Muscle layer of duodenum (tissue), 2 donors: ENCODE measurements around the gene KAT2B.
"Not testable (repeated sequence)": the region's sequence is repeated elsewhere in the genome, so short reads cannot be mapped to it uniquely, and the experiment has no call there.

Experiments used
- H3K27ac ChIP-seq: one replicate; pipeline ENCODE4 v1.7.0; 2013; ENCODE audit warnings: mild to moderate bottlenecking, low read length
- H3K27me3 ChIP-seq: one replicate; pipeline ENCODE4 v1.7.0; 2013; ENCODE audit warnings: low read depth, mild to moderate bottlenecking, control low read depth, low read length
- H3K36me3 ChIP-seq, 2 donors: one replicate each; pipeline ENCODE4 v1.7.0; 2013; ENCODE audit warnings: low read length in 2 of 2, control low read depth in 1 of 2, mild to moderate bottlenecking in 1 of 2; ENCODE audit not compliant: insufficient read depth in 2 of 2, control insufficient read depth in 1 of 2
- H3K4me1 ChIP-seq, 2 donors: one replicate each; pipeline ENCODE4 v1.7.0; 2013; ENCODE audit warnings: low read length in 2 of 2, mild to moderate bottlenecking in 2 of 2, control low read depth in 1 of 2, moderate library complexity in 1 of 2; ENCODE audit not compliant: insufficient read depth in 2 of 2, control insufficient read depth in 1 of 2
- H3K4me3 ChIP-seq, 2 donors: one replicate each; pipeline ENCODE4 v1.7.0; 2013; ENCODE audit warnings: low read length in 2 of 2, low read depth in 1 of 2, mild to moderate bottlenecking in 1 of 2
- H3K9me3 ChIP-seq, 2 donors: one replicate each; pipeline ENCODE4 v1.7.0; 2013; ENCODE audit warnings: low read length in 2 of 2, control low read depth in 1 of 2, mild to moderate bottlenecking in 1 of 2; ENCODE audit not compliant: control insufficient read depth in 1 of 2
- donor health status: healthy.

KAT2B gene

DNA sequence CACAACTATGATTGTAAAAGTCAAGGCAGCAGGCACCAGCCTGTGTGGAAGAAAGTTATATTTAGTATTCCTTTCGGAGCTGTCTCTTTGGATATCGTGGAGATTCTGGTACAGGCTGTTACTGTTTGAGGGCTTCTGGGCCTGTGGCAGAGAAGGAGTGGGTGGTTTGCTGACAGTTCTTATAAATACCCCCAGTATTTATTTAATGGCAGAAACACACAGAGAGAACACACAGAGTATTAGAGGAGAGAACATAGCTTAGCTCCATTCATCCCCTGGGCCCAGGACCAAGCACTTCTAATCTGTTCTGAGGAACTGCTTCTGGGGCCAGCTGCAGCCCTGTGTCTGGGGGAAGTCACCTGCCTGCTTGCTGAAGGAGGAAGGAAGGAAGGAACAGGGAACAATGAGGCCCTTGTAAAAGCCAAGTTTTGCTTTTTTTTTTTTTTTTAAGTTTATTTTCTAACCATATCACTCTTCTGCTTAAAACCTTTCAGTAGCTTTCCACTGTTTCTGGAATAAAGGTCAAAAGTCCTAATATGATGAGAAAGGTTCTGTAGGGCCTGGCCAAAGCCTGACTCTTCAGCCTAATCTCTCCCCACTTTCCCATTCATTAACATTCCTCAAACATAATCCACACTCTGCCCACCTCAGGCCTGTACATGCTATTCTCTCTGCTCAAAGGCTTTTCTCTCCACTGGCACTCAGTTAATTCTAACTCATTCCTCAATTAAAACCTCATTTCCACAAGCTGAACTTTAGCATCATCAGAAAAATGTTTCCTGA is 16.4 kb upstream of the KAT2B start:
- Histone ChIP-seq H3K27ac (peak overlapping the region; percentile 33), H3K36me3 (no peaks in the 10 kb centered on the region), H3K27me3 (no peaks in the 10 kb centered on the region), H3K4me3 (no peak overlapping the region), H3K9me3 (no peaks in the 10 kb centered on the region), H3K4me1 (peaks cover 0 to 12% of the 10 kb centered on the region in 2 donors)

GRCh38 chr3:20027136-20027535 is 13.1 kb upstream of the KAT2B start:
- Histone ChIP-seq H3K4me3 (no peak overlapping the region), H3K36me3 (no peaks in the 10 kb centered on the region), H3K27me3 (no peaks in the 10 kb centered on the region), H3K27ac (no peak overlapping the region), H3K9me3 (no peaks in the 10 kb centered on the region), H3K4me1 (peaks cover 0 to 12% of the 10 kb centered on the region in 2 donors)

DNA sequence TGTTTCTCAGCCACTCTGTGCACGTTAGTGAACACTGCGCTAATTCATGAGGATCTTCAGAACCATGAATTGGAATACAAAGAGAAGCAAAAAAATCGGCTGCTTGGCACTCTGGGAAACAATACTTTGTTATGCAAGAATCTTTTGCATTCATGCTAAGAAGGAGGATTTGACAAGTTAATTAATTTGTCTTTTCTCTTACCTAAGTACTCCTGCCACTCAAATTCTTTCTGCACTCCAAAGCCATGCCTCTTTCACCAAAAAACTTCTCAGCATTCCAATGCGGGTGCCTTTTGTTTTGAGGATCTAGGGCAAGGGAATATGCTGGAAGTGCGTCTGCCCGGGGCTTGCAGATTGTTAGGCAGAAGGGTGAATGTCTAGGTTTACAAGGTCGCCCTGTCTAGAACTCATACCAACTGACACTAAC is 11.3 kb upstream of the KAT2B start:
- no peaks in the 10 kb centered on the region for H3K36me3 ChIP-seq

DNA sequence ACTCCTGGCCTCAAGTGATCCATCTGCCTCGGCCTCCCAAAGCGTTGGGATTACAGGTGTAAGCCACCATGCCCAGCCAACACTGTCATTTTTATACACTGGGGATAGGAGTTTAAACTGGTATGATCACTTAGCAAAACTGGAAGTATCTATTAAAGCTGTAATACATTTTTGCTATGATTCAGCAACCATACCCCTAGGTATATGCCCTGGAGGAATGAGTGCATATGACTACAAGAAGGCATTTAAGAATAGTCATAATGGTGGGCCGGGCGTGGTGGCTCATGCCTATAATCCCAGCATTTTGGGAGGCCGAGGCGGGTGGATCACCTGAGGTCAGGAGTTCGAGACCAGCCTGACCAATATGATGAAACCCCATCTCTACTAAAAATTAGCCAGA is 8.3 kb upstream of the KAT2B start:
- H3K9me3 ChIP-seq, H3K27ac ChIP-seq, H3K36me3 ChIP-seq, H3K4me3 ChIP-seq, H3K4me1 ChIP-seq, H3K27me3 ChIP-seq: not testable (repeated sequence)

More for the DNA sequence above, 11.3 kb upstream of the KAT2B start:
- Histone ChIP-seq H3K4me1 (peaks cover 0 to 2% of the 10 kb centered on the region in 2 donors), H3K9me3 (no peaks in the 10 kb centered on the region), H3K27me3 (no peaks in the 10 kb centered on the region), H3K4me3 (no peak overlapping the region), H3K27ac (no peak overlapping the region)

- Histone ChIP-seq H3K4me3 (no peak overlapping the region), H3K27me3 (no peaks in the 10 kb centered on the region), H3K27ac (no peak overlapping the region), H3K4me1 (no peaks in the 10 kb centered on the region), H3K36me3 (no peaks in the 10 kb centered on the region), H3K9me3 (no peaks in the 10 kb centered on the region)
Observed at GRCh38 chr3:20035019-20035418, 5.2 kb upstream of the KAT2B start.

GRCh38 chr3:20037255-20037996 is 2.8 kb upstream of the KAT2B start:
- Histone ChIP-seq H3K9me3 (no peaks in the 10 kb centered on the region), H3K36me3 (no peaks in the 10 kb centered on the region), H3K4me3 (no peak overlapping the region), H3K27me3 (no peaks in the 10 kb centered on the region), H3K4me1 (peaks cover 4 to 10% of the 10 kb centered on the region in 2 donors), H3K27ac (no peak overlapping the region)

- Histone ChIP-seq H3K4me1 (peaks cover 8 to 22% of the 10 kb centered on the region in 2 donors), H3K4me3 (peak overlapping the region; percentile 62 to 79)
Observed at GRCh38 chr3:20038699-20039465, 1.4 kb upstream of the KAT2B start.

DNA sequence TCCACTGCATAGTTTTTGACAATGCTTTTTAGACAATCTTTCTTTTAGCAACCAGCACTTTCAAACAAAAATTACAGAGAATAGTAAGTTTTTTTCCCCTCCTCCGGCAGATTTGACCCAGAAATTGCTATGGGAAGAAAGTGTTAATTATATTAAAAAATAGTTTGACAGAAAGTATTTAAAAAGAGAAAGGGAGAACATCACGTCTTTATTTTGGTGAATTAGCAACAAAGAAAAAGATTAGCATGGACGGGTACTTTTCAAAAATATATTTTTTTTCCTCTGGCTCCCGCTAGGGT is 831 bp upstream of the KAT2B start:
- H3K27me3 ChIP-seq, result no peaks in the 10 kb centered on the region
- peak overlapping the region; percentile 62 to 79 for H3K4me3 ChIP-seq
- peak overlapping the region; percentile 68 for H3K27ac ChIP-seq
- H3K36me3 ChIP-seq, result no peaks in the 10 kb centered on the region
- H3K4me1 ChIP-seq, result peaks cover 8 to 22% of the 10 kb centered on the region in 2 donors
- H3K9me3 ChIP-seq, result no peaks in the 10 kb centered on the region

More at GRCh38 chr3:20038699-20039465, 1.4 kb upstream of the KAT2B start:
- H3K9me3 ChIP-seq, result no peaks in the 10 kb centered on the region
- H3K27me3 ChIP-seq, result no peaks in the 10 kb centered on the region
- peak overlapping the region; percentile 68 for H3K27ac ChIP-seq
- no peaks in the 10 kb centered on the region for H3K36me3 ChIP-seq

- no peaks in the 10 kb centered on the region for H3K36me3 ChIP-seq
- no peaks in the 10 kb centered on the region for H3K27me3 ChIP-seq
- H3K4me3 ChIP-seq, result peak overlapping the region; percentile 80 to 91
- peaks cover 8 to 22% of the 10 kb centered on the region in 2 donors for H3K4me1 ChIP-seq
- H3K27ac ChIP-seq, result peak overlapping the region; percentile 82
- H3K9me3 ChIP-seq, result no peaks in the 10 kb centered on the region
Observed at GRCh38 chr3:20040548-20041196, 426 bp downstream of the KAT2B start.

DNA sequence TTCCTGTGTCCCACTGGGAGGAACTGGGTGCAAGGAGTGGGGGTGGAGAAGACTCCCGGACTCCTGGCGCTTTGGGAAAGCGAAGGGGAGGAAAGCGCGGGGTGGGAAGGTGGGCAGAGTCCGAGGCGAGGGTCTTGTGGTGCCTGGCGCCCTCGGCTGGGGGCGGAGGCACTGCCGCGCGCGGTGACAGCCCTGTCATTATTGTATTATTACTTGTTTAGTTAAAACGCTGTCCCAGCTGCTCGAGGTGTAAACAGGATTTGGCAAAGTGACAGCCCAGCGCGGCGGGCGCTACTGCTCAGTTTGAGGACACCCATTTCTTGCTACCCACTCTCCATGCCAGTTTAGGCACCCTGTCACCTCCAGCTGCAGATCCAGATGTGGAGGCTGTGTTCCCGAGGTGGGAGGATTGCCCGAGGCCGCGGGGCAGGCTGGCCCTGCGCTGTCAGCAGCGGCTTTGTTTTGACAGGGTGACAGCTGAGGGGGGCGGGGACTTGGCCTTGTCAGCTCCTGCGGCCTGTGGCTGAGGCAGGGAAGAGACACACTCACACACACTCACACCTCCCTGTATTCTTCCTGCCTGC is 1.0 kb downstream of the KAT2B start:
- no peaks in the 10 kb centered on the region for H3K9me3 ChIP-seq
- H3K4me1 ChIP-seq, result peaks cover 8 to 22% of the 10 kb centered on the region in 2 donors
- peak overlapping the region; percentile 80 to 91 for H3K4me3 ChIP-seq
- no peaks in the 10 kb centered on the region for H3K27me3 ChIP-seq
- H3K27ac ChIP-seq, result peak overlapping the region; percentile 82
- no peaks in the 10 kb centered on the region for H3K36me3 ChIP-seq
